Measurements from ENCODE around the gene PROM2. TPM values are rescaled to one million over a fixed set of nuclear protein-coding genes. Genes with fewer than 3 reads are reported as not detected.
"Not testable (repeated sequence)": the region's sequence is repeated elsewhere in the genome, so short reads cannot be mapped to it uniquely, and the experiment has no call there.

The PROM2 gene
- total RNA-seq, 1 donor from 2014 or later = 5.1 TPM

- DNase-seq (ENCODE audit: low read depth) = no peak
- H3K4me3 ChIP-seq (ENCODE audit: low read depth, low read length) = no peak overlapping the region
- no peak for TF ChIP-seq CTCF (conservative IDR thresholded peaks at IDR 0.05; ENCODE audit: low read depth, low read length)
Observed at GRCh38 chr2:95269036-95269680, 5.1 kb upstream of the PROM2 start.

- not testable (repeated sequence) for H3K4me3 ChIP-seq (ENCODE audit: low read depth, low read length)
Observed at GRCh38 chr2:95269745-95270144, 4.5 kb upstream of the PROM2 start.

GRCh38 chr2:95270541-95271081, 3.6 kb upstream of the PROM2 start:
- no peak overlapping the region for H3K4me3 ChIP-seq (ENCODE audit: low read depth, low read length)
- DNase-seq (ENCODE audit: low read depth) = no peak
- no peak for TF ChIP-seq CTCF (conservative IDR thresholded peaks at IDR 0.05; ENCODE audit: low read depth, low read length)

More at GRCh38 chr2:95269745-95270144, 4.5 kb upstream of the PROM2 start:
- DNase-seq (ENCODE audit: low read depth) = not testable (repeated sequence)

GRCh38 chr2:95271381-95271971, 2.8 kb upstream of the PROM2 start:
- H3K4me3 ChIP-seq (ENCODE audit: low read depth, low read length) = no peak overlapping the region
- DNase-seq (ENCODE audit: low read depth) = no peak
- no peak for TF ChIP-seq CTCF (conservative IDR thresholded peaks at IDR 0.05; ENCODE audit: low read depth, low read length)

- no peak for TF ChIP-seq CTCF (conservative IDR thresholded peaks at IDR 0.05; ENCODE audit: low read depth, low read length)
- no peak for DNase-seq (ENCODE audit: low read depth)
- no peak overlapping the region for H3K4me3 ChIP-seq (ENCODE audit: low read depth, low read length)
Observed at GRCh38 chr2:95272299-95272751, 1.9 kb upstream of the PROM2 start.

- no peak overlapping the region for H3K4me3 ChIP-seq (ENCODE audit: low read depth, low read length)
- DNase-seq (ENCODE audit: low read depth) = no peak
- no peak for TF ChIP-seq CTCF (conservative IDR thresholded peaks at IDR 0.05; ENCODE audit: low read depth, low read length)
Observed at GRCh38 chr2:95272781-95273180, 1.5 kb upstream of the PROM2 start.

GRCh38 chr2:95273566-95274290, 521 bp upstream of the PROM2 start:
- H3K4me3 ChIP-seq (ENCODE audit: low read depth, low read length) = no peak overlapping the region
- TF ChIP-seq CTCF (conservative IDR thresholded peaks at IDR 0.05; ENCODE audit: low read depth, low read length) = no peak
- no peak for DNase-seq (ENCODE audit: low read depth)

All from epithelial cell of proximal tubule (primary cell).